HL-60 (cell line): ENCODE results near the gene DMXL1.

Source experiments
- DNase-seq, 2 experiments: peaks; one replicate each; pipeline ENCODE4 v3.0.0-alpha.2; 2010 to 2020; ENCODE audit warnings: low read depth in 1 of 2, low spot score in 1 of 2
- H3K27ac ChIP-seq: fragments of 250-450 bp; sonication (Bioruptor Pico); replicated peaks from 2 replicates; pipeline ENCODE4 v1.5.1; 2020; ENCODE audit warnings: mild to moderate bottlenecking, moderate library complexity
- H3K27me3 ChIP-seq: fragments of 250-450 bp; sonication (Bioruptor Pico); 2 replicates; pipeline ENCODE4 v1.5.1; 2021; ENCODE audit warnings: mild to moderate bottlenecking, moderate library complexity; ENCODE audit not compliant: insufficient read depth, poor library complexity, severe bottlenecking
- H3K4me3 ChIP-seq: replicated peaks from 2 replicates; pipeline ENCODE4 v1.5.1; 2011; ENCODE audit warnings: mild to moderate bottlenecking, control low read depth, low read length; ENCODE audit not compliant: insufficient read depth
- GABPA ChIP-seq: IDR thresholded peaks from 2 replicates; pipeline ENCODE4 v1.6.1; 2012; ENCODE audit warnings: low read depth
- POLR2AphosphoS5 ChIP-seq: IDR thresholded peaks from 2 replicates; pipeline ENCODE4 v1.6.1; 2012; ENCODE audit warnings: low read depth
- SPI1 ChIP-seq: IDR thresholded peaks from 2 replicates; pipeline ENCODE4 v1.6.1; 2012; ENCODE audit warnings: low read depth, mild to moderate bottlenecking, borderline replicate concordance
- TF ChIP-seq, protein P1 (sequence below): IDR thresholded peaks from 2 replicates; pipeline ENCODE4 v1.6.1; 2012; ENCODE audit warnings: low read depth; ENCODE audit not compliant: insufficient replicate concordance
- TF ChIP-seq, protein P2 (sequence below): IDR thresholded peaks from one replicate; pipeline ENCODE4 v1.5.1; 2011; ENCODE audit warnings: low read length, control low read depth, inconsistent platforms; ENCODE audit not compliant: insufficient read depth

Gene DMXL1

DNA sequence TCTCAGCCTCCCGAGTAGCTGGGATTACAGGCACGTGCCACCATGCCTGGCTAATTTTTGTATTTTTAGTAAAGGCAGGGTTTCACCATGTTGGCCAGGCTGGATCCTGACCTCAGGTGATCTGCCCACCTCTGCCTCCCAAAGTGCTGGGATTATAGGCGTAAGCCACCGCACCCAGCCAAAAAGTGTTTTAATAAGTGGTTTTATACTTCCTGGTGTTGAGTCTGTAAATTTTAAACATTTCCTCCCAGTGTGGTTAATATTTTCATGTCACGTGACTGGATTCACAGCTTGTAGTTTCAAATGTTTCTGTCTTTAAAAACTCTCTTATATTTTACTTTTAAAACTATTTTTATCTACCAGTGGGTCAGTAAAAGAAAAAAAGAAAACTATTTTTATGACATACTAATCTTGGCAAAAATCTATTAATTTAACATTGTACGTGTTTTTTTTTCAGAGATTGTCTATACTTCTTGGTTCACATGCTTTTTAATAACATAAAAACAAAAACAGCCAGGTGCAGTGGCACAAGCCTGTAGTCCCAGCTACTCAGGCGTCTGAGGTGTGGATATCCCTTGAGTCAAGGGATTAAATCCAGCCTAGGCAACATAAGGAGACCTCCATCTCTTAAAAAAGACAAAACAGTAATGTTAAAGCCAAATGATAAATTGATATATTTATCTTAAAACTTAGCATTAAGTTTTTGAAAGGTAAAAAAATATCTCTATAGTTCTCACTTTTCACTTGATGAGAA, 117.1 kb downstream of the DMXL1 start:
- Histone ChIP-seq H3K4me3 (no peak overlapping the region), H3K27ac (no peak overlapping the region), H3K27me3 (no peaks in the 10 kb centered on the region)
- DNase-seq = no peak
- TF ChIP-seq, protein P1, sequence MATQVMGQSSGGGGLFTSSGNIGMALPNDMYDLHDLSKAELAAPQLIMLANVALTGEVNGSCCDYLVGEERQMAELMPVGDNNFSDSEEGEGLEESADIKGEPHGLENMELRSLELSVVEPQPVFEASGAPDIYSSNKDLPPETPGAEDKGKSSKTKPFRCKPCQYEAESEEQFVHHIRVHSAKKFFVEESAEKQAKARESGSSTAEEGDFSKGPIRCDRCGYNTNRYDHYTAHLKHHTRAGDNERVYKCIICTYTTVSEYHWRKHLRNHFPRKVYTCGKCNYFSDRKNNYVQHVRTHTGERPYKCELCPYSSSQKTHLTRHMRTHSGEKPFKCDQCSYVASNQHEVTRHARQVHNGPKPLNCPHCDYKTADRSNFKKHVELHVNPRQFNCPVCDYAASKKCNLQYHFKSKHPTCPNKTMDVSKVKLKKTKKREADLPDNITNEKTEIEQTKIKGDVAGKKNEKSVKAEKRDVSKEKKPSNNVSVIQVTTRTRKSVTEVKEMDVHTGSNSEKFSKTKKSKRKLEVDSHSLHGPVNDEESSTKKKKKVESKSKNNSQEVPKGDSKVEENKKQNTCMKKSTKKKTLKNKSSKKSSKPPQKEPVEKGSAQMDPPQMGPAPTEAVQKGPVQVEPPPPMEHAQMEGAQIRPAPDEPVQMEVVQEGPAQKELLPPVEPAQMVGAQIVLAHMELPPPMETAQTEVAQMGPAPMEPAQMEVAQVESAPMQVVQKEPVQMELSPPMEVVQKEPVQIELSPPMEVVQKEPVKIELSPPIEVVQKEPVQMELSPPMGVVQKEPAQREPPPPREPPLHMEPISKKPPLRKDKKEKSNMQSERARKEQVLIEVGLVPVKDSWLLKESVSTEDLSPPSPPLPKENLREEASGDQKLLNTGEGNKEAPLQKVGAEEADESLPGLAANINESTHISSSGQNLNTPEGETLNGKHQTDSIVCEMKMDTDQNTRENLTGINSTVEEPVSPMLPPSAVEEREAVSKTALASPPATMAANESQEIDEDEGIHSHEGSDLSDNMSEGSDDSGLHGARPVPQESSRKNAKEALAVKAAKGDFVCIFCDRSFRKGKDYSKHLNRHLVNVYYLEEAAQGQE = no peak
- TF ChIP-seq GABPA (no peak), POLR2AphosphoS5 (no peak), SPI1 (no peak)
- TF ChIP-seq, protein P2, sequence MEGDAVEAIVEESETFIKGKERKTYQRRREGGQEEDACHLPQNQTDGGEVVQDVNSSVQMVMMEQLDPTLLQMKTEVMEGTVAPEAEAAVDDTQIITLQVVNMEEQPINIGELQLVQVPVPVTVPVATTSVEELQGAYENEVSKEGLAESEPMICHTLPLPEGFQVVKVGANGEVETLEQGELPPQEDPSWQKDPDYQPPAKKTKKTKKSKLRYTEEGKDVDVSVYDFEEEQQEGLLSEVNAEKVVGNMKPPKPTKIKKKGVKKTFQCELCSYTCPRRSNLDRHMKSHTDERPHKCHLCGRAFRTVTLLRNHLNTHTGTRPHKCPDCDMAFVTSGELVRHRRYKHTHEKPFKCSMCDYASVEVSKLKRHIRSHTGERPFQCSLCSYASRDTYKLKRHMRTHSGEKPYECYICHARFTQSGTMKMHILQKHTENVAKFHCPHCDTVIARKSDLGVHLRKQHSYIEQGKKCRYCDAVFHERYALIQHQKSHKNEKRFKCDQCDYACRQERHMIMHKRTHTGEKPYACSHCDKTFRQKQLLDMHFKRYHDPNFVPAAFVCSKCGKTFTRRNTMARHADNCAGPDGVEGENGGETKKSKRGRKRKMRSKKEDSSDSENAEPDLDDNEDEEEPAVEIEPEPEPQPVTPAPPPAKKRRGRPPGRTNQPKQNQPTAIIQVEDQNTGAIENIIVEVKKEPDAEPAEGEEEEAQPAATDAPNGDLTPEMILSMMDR = no peak

DNA sequence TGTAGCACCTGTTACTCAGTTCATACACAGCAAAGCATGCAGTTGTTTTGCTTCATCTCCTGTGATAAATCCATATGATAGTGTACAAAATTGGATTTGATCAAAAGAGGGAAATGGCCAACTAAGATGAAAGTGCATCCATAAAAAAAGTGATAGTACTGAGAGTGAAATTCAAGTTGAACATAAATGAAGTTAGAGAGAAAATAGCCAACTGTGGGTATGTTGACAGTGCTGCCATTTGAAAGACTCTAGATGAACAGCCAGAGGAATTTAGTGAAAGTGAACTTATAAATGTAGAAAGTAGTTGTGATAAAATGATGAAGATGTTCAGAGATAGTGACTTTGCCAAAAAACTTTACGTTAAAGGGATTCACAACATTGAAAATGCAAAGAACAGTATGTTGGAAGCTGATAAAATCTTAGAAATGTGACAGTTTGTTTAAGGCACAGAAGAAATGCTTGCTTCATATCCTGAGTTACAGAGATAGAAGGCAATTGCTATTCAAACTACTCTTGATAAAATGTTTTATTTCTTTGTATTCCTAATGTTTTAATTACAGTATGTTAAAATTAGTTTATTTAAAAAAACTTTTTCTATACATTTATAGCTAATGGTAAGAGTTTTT, 119.7 kb downstream of the DMXL1 start:
- TF ChIP-seq SPI1 = no peak
- no peak for TF ChIP-seq GABPA
- no peak for TF ChIP-seq POLR2AphosphoS5
- TF ChIP-seq, protein P1 = no peak
- TF ChIP-seq, protein P2 = no peak
- no peak for DNase-seq

DNA sequence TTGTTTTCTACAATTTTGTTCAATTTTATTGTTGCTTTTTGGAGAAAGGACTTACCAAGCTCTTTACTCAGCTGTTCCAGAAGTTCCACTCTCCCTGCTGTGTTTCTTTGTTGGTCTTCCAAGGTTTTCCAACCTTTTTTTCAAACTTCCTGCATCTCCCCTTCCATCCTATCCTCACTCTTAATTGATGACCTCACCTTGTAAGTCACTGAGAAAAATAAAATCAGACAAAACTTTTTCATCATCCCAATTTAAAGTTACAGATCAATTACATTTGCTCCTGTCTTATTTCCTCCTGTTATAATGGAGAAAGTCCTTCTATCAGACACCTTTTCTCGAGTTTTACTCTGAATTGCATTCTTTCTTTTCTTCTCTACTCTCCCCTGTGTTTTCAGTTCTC, 121.1 kb downstream of the DMXL1 start:
- TF ChIP-seq POLR2AphosphoS5 = no peak
- TF ChIP-seq, protein P2 = no peak
- TF ChIP-seq, protein P1 = no peak
- Histone ChIP-seq H3K27ac (no peak overlapping the region), H3K27me3 (no peaks in the 10 kb centered on the region), H3K4me3 (no peak overlapping the region)
- DNase-seq = no peak

More for the DNA sequence above, 119.7 kb downstream of the DMXL1 start:
- H3K27ac ChIP-seq = no peak overlapping the region
- no peak overlapping the region for H3K4me3 ChIP-seq
- H3K27me3 ChIP-seq = no peaks in the 10 kb centered on the region
